GM18873 (cell line): Measurements from ENCODE around the gene CCDC6.
"Not testable (repeated sequence)": the region's sequence is repeated elsewhere in the genome, so short reads cannot be mapped to it uniquely, and the experiment has no call there.

Experiments used
- ATAC-seq: cut with Tn5 transposase; IDR thresholded peaks from one replicate; pipeline ENCODE4 v1.9.1; 2021; ENCODE audit warnings: mild to moderate bottlenecking, moderate library complexity, moderate number of reproducible peaks; ENCODE audit not compliant: unreplicated experiment, low FRiP score

CCDC6 gene

GRCh38 chr10:59884893-59885292 lies 21.5 kb downstream of the CCDC6 start:
- ATAC-seq = not testable (repeated sequence)

- ATAC-seq = no peak
Measured at GRCh38 chr10:59881640-59882039, 24.7 kb downstream of the CCDC6 start.

GRCh38 chr10:59880971-59881510 lies 25.3 kb downstream of the CCDC6 start:
- peak; percentile 62 for ATAC-seq

- no peak for ATAC-seq
Measured at GRCh38 chr10:59880019-59880717, 26.2 kb downstream of the CCDC6 start.

DNA sequence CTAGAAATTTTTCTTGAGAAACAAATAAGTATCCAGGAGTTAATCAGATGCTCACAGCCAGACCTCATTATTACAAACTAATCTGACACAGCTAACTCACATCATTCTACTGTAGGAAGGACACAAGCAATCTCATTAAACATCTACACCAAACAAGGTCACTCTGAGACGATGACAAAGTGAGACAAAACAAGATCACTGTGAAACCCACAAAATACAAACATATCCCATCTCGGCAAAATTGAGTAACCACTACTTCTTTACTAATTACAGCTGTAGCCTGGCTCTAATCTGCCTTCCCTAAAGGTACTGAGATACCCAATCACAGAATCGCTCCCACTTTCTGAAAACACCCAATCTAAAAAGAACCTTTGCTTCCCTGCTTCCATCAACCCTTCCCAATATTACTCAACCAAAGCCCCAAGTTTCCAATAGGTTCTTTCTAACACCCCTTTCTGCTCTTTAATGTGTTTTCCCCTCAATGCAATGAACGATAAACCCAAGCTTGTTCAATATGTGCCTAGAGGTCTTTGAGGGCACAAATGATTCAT lies 26.9 kb downstream of the CCDC6 start:
- peak; percentile 51 for ATAC-seq

DNA sequence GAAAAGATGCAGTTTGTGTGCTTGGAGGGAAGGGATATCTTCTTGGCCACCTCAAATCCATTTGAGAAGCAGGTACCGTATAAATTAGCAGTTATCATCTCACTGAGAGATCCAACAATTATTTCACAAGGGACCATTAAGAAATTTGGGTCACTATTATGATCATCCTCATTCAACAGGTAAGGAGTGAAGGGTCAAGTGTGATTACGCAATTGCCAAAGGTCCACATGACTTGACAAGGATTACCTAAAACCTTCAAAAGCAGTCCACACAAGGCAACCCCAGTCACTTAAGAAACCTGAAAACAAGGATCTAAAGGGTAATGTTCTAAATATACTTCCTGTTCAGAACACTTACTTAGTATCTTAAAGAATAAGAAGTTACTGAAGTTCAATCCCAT lies 27.4 kb downstream of the CCDC6 start:
- no peak for ATAC-seq

DNA sequence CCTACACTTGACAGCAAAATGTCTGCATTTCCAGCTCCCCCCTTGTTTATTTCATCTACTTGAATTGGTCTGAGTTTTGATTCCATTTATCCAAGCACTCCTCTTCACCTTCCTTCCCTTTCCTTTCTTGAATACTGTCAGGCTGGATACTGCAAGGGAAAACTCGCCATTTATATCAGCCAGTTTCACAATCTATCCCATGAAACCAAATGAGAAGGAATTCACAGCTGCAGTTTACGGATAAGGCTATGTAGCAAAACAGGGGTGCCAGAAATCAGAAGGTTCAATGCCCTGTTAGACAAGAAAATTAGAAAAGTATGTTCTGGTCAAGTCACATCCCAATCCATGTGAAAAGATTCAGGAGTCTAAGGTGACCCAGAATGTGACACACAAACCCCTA lies 28.1 kb downstream of the CCDC6 start:
- ATAC-seq = no peak

DNA sequence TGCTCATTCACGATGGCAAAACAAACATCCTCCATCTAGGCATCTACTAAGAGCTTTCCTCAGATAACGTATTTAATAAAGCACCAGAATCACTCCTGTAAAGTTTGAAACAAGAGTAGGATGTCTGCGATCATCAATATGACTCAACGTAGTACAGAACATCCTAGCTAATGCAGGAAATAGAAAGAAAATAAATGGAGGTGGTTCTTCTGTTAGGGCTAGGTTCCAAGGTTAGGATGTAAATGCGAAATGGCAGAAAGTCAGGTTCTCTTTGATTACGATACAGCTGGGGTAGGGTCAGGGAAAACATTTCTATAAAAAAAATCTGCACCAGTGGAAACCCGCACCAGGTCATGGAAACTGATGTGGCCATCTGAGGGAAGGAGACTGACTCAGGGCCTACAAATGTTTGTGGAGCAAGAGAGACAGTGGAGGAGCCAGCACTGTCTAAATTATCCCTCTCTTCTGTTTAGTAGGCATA lies 29.1 kb downstream of the CCDC6 start:
- no peak for ATAC-seq

- ATAC-seq = no peak
Measured at GRCh38 chr10:59876695-59877094, 29.7 kb downstream of the CCDC6 start.

- ATAC-seq = not testable (repeated sequence)
Measured at GRCh38 chr10:59876208-59876607, 30.1 kb downstream of the CCDC6 start.

- ATAC-seq = peak; percentile 64
Measured at GRCh38 chr10:59873896-59874295, 32.5 kb downstream of the CCDC6 start.

GRCh38 chr10:59872892-59873463 lies 33.4 kb downstream of the CCDC6 start:
- ATAC-seq = no peak

DNA sequence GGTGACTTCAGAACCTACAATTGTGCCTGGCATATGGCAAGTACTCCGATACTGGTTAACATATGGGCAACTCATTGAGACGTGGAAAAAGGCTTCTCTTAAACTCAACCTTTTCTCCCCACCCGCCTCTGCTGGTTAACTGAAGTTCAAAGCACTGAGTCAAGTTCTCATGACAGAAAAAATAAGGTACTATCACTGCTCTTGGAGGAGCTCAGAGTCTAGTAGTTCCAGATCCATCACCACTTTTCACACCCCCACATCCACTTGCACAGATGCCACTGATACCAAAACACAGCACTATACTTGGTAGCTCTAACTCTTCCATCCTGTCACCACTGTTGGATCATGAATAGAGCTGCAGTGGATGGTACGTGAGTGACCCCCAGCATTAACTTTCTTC lies 36.2 kb downstream of the CCDC6 start:
- ATAC-seq = no peak

DNA sequence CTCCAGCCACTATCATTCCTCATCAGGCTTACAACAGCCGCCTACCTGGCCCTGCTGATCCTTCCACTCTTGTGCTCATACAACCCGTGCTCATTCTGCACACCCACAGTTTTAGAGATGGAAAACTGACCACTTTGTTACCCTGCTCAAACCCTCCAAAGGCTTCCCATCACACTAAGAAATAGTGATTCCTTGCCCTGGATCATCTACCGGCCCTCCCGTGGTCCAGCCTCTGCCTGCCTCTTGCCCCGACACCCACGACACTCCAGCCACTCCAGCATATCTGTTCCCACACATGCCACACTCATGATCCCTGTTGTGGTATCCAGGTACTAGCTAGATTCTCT lies 36.8 kb downstream of the CCDC6 start:
- ATAC-seq = no peak

GRCh38 chr10:59868696-59869593 lies 37.4 kb downstream of the CCDC6 start:
- no peak for ATAC-seq

DNA sequence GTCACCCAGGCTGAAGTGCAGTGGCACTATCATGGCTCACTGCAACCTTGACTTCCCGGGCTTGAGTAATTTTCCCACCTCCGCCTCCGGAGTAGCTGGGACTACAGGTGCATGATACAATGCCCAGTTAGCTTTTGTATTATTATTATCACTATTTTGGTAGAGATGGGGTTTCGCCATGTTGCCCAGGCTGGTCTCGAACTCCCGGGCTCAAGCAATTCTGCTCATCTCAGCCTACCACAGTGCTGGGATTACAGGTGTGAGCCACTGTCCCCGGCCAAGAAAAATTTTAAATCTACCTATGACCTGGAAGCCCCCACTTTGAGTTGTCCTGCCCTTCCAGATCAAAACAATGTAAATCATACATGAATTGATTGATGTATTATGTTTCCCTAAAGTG lies 38.8 kb downstream of the CCDC6 start:
- ATAC-seq = no peak

DNA sequence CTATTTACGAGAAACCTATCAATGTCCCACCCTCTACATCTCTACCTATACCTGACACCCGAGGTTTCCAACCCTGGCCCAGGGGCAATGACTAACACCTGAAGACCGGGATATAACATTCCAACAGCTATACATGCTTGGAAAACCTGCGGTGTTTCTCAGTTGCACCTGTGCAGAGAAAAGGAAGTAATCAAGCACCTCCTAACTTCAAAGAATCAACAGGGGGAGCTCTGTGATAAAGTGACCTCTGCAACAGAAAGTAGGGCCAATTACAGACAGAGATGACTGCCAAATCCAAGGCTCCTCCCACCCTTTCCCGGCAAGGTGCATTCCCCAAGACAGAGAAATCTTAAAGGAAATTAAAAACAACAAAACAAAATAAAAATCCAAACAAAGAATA lies 41.3 kb downstream of the CCDC6 start:
- peak; percentile 73 for ATAC-seq

GRCh38 chr10:59864141-59864962 lies 42.0 kb downstream of the CCDC6 start:
- no peak for ATAC-seq

DNA sequence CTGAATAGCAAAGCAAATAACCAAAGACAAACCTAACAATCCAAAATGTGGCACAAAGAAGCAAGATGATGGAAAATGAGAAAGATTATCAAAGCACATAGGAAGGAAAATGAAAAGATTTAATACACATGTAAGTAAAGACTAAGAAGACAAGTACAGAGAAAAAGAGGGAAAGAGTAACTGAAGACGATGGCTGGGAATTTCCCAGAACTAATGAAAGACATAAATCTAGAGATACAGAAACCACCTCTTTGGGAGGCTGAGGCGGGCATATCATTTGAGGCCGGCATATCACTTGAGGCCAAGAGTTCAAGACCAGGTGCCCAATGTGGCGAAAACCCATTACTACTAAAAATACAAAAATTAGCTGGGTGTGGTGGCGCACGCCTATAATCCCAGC lies 46.8 kb downstream of the CCDC6 start:
- no peak for ATAC-seq

GRCh38 chr10:59857921-59858320 lies 48.4 kb downstream of the CCDC6 start:
- no peak for ATAC-seq
